RWPE2 (cell line): ENCODE results near the gene THSD4.
A peak's percentile ranks its signal among the peaks of the same experiment; 100 is the strongest.

Experiments
- ATAC-seq: fragments of 200-7000 bp; cut with Tn5 transposase; 3 replicates; pipeline ENCODE4 v1.9.1; 2021; ENCODE audit warnings: low read depth
- DNase-seq: peaks from one replicate; pipeline ENCODE4 v3.0.0-alpha.2; 2020; ENCODE audit warnings: low spot score
- H3K27ac ChIP-seq: fragments of 450-650 bp; 2 replicates; pipeline ENCODE4 v1.5.1; 2017; ENCODE audit warnings: mild to moderate bottlenecking; ENCODE audit not compliant: poor library complexity, severe bottlenecking
- H3K27me3 ChIP-seq: fragments of 250-450 bp; sonication (Bioruptor Pico); 2 replicates; pipeline ENCODE4 v1.5.1; 2021; ENCODE audit warnings: mild to moderate bottlenecking, moderate library complexity; ENCODE audit not compliant: insufficient read depth, poor library complexity, severe bottlenecking
- H3K36me3 ChIP-seq: fragments of 250-450 bp; sonication (Bioruptor Pico); 2 replicates; pipeline ENCODE4 v1.5.1; 2020; ENCODE audit warnings: low read depth, mild to moderate bottlenecking, moderate library complexity
- H3K4me1 ChIP-seq: fragments of 250-450 bp; sonication (Bioruptor Pico); 2 replicates; pipeline ENCODE4 v1.5.1; 2021; ENCODE audit warnings: mild to moderate bottlenecking, moderate library complexity; ENCODE audit not compliant: insufficient read depth, poor library complexity, severe bottlenecking
- H3K4me3 ChIP-seq: fragments of 250-450 bp; sonication (Bioruptor Pico); 2 replicates; pipeline ENCODE4 v1.5.1; 2021; ENCODE audit warnings: mild to moderate bottlenecking, moderate library complexity; ENCODE audit not compliant: severe bottlenecking
- H3K9me3 ChIP-seq: fragments of 250-450 bp; sonication (Bioruptor Pico); 2 replicates; pipeline ENCODE4 v1.5.1; 2021; ENCODE audit warnings: mild to moderate bottlenecking, moderate library complexity; ENCODE audit not compliant: severe bottlenecking
- TF ChIP-seq, protein P1 (sequence below): fragments of 450-650 bp; IDR thresholded peaks from one replicate; pipeline ENCODE4 v1.5.1; 2017; ENCODE audit warnings: mild to moderate bottlenecking, moderate library complexity; ENCODE audit not compliant: poor library complexity, severe bottlenecking

THSD4 gene

DNA sequence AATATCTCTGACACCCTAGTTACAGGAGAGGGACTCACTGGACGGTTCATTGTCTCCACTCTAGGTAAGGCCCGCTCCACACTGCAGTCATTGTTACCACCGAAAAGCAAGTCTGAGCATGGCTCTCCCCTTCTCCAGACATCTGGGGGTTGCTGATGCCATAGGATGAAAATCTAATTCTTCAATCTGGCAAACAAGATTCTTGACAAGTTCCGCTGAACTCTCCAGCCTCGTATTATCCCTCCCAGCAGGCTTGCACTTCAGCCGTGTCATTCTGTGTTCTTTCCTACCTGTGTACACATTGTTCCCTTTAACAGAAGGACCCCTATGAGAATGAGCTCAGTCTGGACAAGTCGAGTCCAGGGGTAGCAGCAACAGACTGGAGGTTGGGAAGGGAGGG is 542.8 kb downstream of the THSD4 start:
- H3K27me3 ChIP-seq = no peaks in the 10 kb centered on the region
- no peak for ATAC-seq

GRCh38 chr15:71658827-71659729 is 543.8 kb downstream of the THSD4 start:
- TF ChIP-seq, protein P1, sequence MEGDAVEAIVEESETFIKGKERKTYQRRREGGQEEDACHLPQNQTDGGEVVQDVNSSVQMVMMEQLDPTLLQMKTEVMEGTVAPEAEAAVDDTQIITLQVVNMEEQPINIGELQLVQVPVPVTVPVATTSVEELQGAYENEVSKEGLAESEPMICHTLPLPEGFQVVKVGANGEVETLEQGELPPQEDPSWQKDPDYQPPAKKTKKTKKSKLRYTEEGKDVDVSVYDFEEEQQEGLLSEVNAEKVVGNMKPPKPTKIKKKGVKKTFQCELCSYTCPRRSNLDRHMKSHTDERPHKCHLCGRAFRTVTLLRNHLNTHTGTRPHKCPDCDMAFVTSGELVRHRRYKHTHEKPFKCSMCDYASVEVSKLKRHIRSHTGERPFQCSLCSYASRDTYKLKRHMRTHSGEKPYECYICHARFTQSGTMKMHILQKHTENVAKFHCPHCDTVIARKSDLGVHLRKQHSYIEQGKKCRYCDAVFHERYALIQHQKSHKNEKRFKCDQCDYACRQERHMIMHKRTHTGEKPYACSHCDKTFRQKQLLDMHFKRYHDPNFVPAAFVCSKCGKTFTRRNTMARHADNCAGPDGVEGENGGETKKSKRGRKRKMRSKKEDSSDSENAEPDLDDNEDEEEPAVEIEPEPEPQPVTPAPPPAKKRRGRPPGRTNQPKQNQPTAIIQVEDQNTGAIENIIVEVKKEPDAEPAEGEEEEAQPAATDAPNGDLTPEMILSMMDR = no peak
- DNase-seq (no peak), ATAC-seq (no peak)
- Histone ChIP-seq H3K9me3 (no peaks in the 10 kb centered on the region), H3K4me3 (no peak overlapping the region), H3K27ac (no peak overlapping the region), H3K4me1 (peaks cover 5% of the 10 kb centered on the region), H3K36me3 (peaks cover 16% of the 10 kb centered on the region), H3K27me3 (no peaks in the 10 kb centered on the region)

More for the DNA sequence above, 542.8 kb downstream of the THSD4 start:
- no peak overlapping the region for H3K27ac ChIP-seq
- no peak for DNase-seq
- H3K36me3 ChIP-seq = peaks cover 13% of the 10 kb centered on the region
- H3K4me1 ChIP-seq = peaks cover 5% of the 10 kb centered on the region
- H3K4me3 ChIP-seq = no peak overlapping the region
- no peaks in the 10 kb centered on the region for H3K9me3 ChIP-seq
- TF ChIP-seq, protein P1 = no peak

- Histone ChIP-seq H3K27me3 (no peaks in the 10 kb centered on the region), H3K4me3 (no peak overlapping the region), H3K27ac (no peak overlapping the region), H3K4me1 (peaks cover 1% of the 10 kb centered on the region), H3K36me3 (peaks cover 18% of the 10 kb centered on the region), H3K9me3 (no peaks in the 10 kb centered on the region)
- DNase-seq = no peak
- TF ChIP-seq, protein P1 = no peak
- ATAC-seq = peak; percentile 28; the same call in 1 of the 3 replicates
These were observed 544.4 kb downstream of the THSD4 start for GRCh38 chr15:71659730-71660067.

GRCh38 chr15:71660501-71660900 is 545.2 kb downstream of the THSD4 start:
- ATAC-seq = no peak
- Histone ChIP-seq H3K4me3 (no peak overlapping the region), H3K36me3 (peaks cover 20% of the 10 kb centered on the region), H3K27ac (no peak overlapping the region), H3K27me3 (no peaks in the 10 kb centered on the region), H3K4me1 (no peaks in the 10 kb centered on the region), H3K9me3 (no peaks in the 10 kb centered on the region)
- no peak for DNase-seq
- TF ChIP-seq, protein P1 = no peak

DNA sequence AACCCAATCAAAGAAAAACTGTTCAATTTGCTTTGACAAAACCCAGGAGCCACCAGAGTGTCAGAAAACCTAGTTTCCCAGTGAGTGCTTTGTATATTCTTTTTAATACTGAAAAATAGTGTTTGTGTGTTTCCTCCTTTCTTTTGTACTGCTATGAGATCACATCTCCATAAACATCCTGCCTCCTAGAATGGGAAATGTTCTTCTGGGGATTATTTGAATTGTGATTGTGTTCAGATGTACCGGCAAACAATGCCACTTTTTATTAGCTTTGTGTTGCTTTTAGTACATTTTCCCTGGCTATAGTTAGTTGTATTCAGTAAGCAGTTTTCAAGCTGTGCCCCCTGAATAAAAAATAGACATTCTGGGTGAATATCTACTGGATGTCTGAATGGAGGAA is 547.0 kb downstream of the THSD4 start:
- no peaks in the 10 kb centered on the region for H3K9me3 ChIP-seq
- no peaks in the 10 kb centered on the region for H3K27me3 ChIP-seq
- TF ChIP-seq, protein P1 = no peak
- no peaks in the 10 kb centered on the region for H3K4me1 ChIP-seq
- no peak for DNase-seq
- H3K27ac ChIP-seq = no peak overlapping the region
- H3K4me3 ChIP-seq = no peak overlapping the region
- no peak for ATAC-seq
- peaks cover 22% of the 10 kb centered on the region for H3K36me3 ChIP-seq
